ENCODE data around the gene UTP25.

GRCh38 chr1:209778102-209778501 lies 49.7 kb upstream of the UTP25 start:
- TF ChIP-seq CTCF (conservative IDR thresholded peaks at IDR 0.05 in 1 of 2, IDR thresholded peaks at IDR 0.05 in 1 of 2; ENCODE audit: extremely low read depth in 1 of 2, insufficient read depth in 1 of 2, low read depth in 1 of 2, low read length in 2 of 2) (no peak), EZH2 (IDR thresholded peaks at IDR 0.05; ENCODE audit: borderline replicate concordance, low read length) (no peak)

Measured in mammary epithelial cell (primary cell).